ENCODE measurements around the gene PLCB4.

The PLCB4 gene

GRCh38 chr20:9139106-9139833 lies 70.4 kb downstream of the PLCB4 start:
- no peak overlapping the region for H3K4me3 ChIP-seq (ENCODE audit: low read depth, low read length)
- TF ChIP-seq CTCF (IDR thresholded peaks at IDR 0.05; ENCODE audit: low read depth, low read length): no peak
- H3K36me3 ChIP-seq: no peaks in the 10 kb centered on the region
- no peaks in the 10 kb centered on the region for H3K27me3 ChIP-seq (ENCODE audit: insufficient read depth, low read depth, severe bottlenecking)
- H3K27ac ChIP-seq: no peak overlapping the region
- no peaks in the 10 kb centered on the region for H3K9me3 ChIP-seq (ENCODE audit: severe bottlenecking)
- DNase-seq: no peak

DNA sequence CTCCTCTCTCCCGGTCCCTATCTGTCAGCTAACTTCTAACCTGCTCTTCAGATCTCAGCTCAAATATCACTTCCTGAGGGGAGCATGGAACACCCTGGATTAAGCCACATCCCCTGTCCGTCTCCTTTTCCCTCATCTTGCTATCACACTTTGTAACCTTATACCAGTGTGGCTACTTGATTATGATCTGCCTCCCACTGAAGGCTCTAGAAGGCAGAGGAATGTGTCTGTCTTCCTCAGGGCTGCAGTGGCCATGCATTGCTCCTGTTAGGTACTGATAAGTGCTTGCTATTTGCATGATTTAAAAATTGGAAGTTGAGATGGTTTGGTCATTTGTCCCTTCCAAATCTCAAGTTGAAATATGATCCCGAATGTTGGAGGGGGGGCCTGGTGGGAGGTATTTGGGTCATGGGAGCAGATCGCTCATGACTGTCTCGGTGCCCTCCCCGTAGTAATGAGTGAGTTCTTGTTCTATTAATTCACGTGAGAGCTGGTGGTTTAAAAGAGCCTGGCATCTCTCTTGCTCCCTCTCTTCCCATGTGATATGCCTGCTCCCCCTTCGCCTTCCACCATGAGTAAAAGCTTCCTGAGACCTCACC lies 71.4 kb downstream of the PLCB4 start:
- no peak for DNase-seq
- H3K27me3 ChIP-seq (ENCODE audit: insufficient read depth, low read depth, severe bottlenecking): no peaks in the 10 kb centered on the region
- no peak overlapping the region for H3K4me3 ChIP-seq (ENCODE audit: low read depth, low read length)
- TF ChIP-seq CTCF (IDR thresholded peaks at IDR 0.05; ENCODE audit: low read depth, low read length): no peak
- H3K9me3 ChIP-seq (ENCODE audit: severe bottlenecking): no peaks in the 10 kb centered on the region
- no peak overlapping the region for H3K27ac ChIP-seq
- no peaks in the 10 kb centered on the region for H3K36me3 ChIP-seq

DNA sequence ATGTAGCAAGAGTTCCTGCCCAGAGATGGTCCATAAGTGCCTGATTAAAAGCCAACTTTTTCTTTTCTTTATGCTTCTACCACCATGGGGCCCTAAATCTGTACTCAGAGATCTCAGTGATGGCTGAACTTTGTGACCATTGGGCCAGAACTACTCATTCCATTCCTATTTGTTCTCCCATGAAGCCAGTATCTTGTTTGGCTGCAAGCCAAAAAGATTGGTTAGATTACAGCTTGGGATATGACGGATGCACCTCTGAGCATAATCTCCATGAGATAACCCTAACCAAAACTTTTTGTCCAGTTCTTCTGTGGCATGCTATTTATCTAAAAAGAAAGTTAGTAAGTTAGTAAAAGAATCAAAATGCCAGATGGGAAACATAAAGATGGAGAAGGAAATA lies 72.2 kb downstream of the PLCB4 start:
- Histone ChIP-seq H3K4me3 (ENCODE audit: low read depth, low read length) (no peak overlapping the region), H3K27ac (no peak overlapping the region), H3K9me3 (ENCODE audit: severe bottlenecking) (no peaks in the 10 kb centered on the region), H3K27me3 (ENCODE audit: insufficient read depth, low read depth, severe bottlenecking) (no peaks in the 10 kb centered on the region), H3K36me3 (no peaks in the 10 kb centered on the region)
- DNase-seq: no peak
- no peak for TF ChIP-seq CTCF (IDR thresholded peaks at IDR 0.05; ENCODE audit: low read depth, low read length)

GRCh38 chr20:9141921-9142320 lies 73.0 kb downstream of the PLCB4 start:
- no peak for TF ChIP-seq CTCF (IDR thresholded peaks at IDR 0.05; ENCODE audit: low read depth, low read length)

GRCh38 chr20:9142809-9143208 lies 73.9 kb downstream of the PLCB4 start:
- Histone ChIP-seq H3K27me3 (ENCODE audit: insufficient read depth, low read depth, severe bottlenecking) (no peaks in the 10 kb centered on the region), H3K27ac (no peak overlapping the region), H3K9me3 (ENCODE audit: severe bottlenecking) (no peaks in the 10 kb centered on the region), H3K36me3 (no peaks in the 10 kb centered on the region), H3K4me3 (ENCODE audit: low read depth, low read length) (no peak overlapping the region)
- TF ChIP-seq CTCF (IDR thresholded peaks at IDR 0.05; ENCODE audit: low read depth, low read length): no peak
- no peak for DNase-seq

More at GRCh38 chr20:9141921-9142320, 73.0 kb downstream of the PLCB4 start:
- no peaks in the 10 kb centered on the region for H3K27me3 ChIP-seq (ENCODE audit: insufficient read depth, low read depth, severe bottlenecking)
- H3K9me3 ChIP-seq (ENCODE audit: severe bottlenecking): no peaks in the 10 kb centered on the region
- no peaks in the 10 kb centered on the region for H3K36me3 ChIP-seq
- no peak overlapping the region for H3K4me3 ChIP-seq (ENCODE audit: low read depth, low read length)
- H3K27ac ChIP-seq: no peak overlapping the region
- DNase-seq: no peak
